ENCODE data around the gene DCST1. TPM values are rescaled to one million over a fixed set of nuclear protein-coding genes. Genes with fewer than 3 reads are reported as not detected.

Gene DCST1
- total and polyA plus RNA-seq, 2 of the 13 experiments (the other 11 are each of a cell fraction or from before 2014, with no cell fraction given), result 0.04 TPM; not detected in 1

GRCh38 chr1:155017041-155017945, 16.3 kb upstream of the DCST1 start (continued):
- TF ChIP-seq ZHX2 (IDR thresholded peaks at IDR 0.05; ENCODE audit: low read depth) (peak; percentile 41), ZHX2 (CRISPR knock-in tag; IDR thresholded peaks at IDR 0.05; ENCODE audit: borderline replicate concordance) (no peak), SP140L (CRISPR knock-in tag; IDR thresholded peaks at IDR 0.05; ENCODE audit: borderline replicate concordance) (0 out of 2 replicates have a peak, but pooled peaks have one; percentile 82), RELA (CRISPR knock-in tag; IDR thresholded peaks at IDR 0.05) (0 out of 2 replicates have a peak, but pooled peaks have one; percentile 53), ZNF670 (CRISPR knock-in tag; IDR thresholded peaks at IDR 0.05; ENCODE audit: borderline replicate concordance) (0 out of 2 replicates have a peak, but pooled peaks have one; percentile 52), ZNF567 (CRISPR knock-in tag; IDR thresholded peaks at IDR 0.05; ENCODE audit: borderline replicate concordance) (no peak), SNAI1 (CRISPR knock-in tag; IDR thresholded peaks at IDR 0.05; ENCODE audit: borderline replicate concordance) (0 out of 2 replicates have a peak, but pooled peaks have one; percentile 22), FOXP4 (CRISPR knock-in tag; IDR thresholded peaks at IDR 0.05) (peak; percentile 76; the same call in 1 of the 2 replicates), MLX (CRISPR knock-in tag; IDR thresholded peaks at IDR 0.05) (no peak), ZBTB20 (CRISPR knock-in tag; IDR thresholded peaks at IDR 0.05; ENCODE audit: borderline replicate concordance, low read depth) (0 out of 2 replicates have a peak, but pooled peaks have one; percentile 51), ZNF547 (CRISPR knock-in tag; IDR thresholded peaks at IDR 0.05) (peak; percentile 87; the same call in 1 of the 2 replicates), ATF6 (CRISPR knock-in tag; conservative IDR thresholded peaks at IDR 0.05) (peak; percentile 52; the same call in 1 of the 2 replicates), SAFB2 (CRISPR knock-in tag; IDR thresholded peaks at IDR 0.05; ENCODE audit: borderline replicate concordance, low read depth) (peak; percentile 77), TFAP4 (IDR thresholded peaks at IDR 0.05; ENCODE audit: borderline replicate concordance, low read depth) (peak; percentile 67; the same call in 1 of the 2 replicates)
